WTC11 (cell line): Measurements from ENCODE around the gene HSPA1B. TPM values are rescaled to one million over a fixed set of nuclear protein-coding genes. Genes with fewer than 3 reads are reported as not detected.
"Not testable (repeated sequence)": the region's sequence is repeated elsewhere in the genome, so short reads cannot be mapped to it uniquely, and the experiment has no call there.

ENCODE experiments used
- ATAC-seq: fragments of 200-7000 bp; cut with Tn5 transposase; 2 replicates; pipeline ENCODE4 v1.10.0; 2021; ENCODE audit warnings: mild to moderate bottlenecking, moderate library complexity
- CTCF ChIA-PET: fragments of 300-600 bp; sonication (Branson Sonifier 250); formaldehyde crosslinking; loops from one replicate; lab custom pipeline; 2021; ENCODE audit warnings: antibody characterized with exemption; lab: Charles Lee
- POLR2A ChIA-PET: fragments of 350-600 bp; sonication (Branson Sonifier 250); formaldehyde crosslinking; loops from one replicate; lab custom pipeline; 2021; ENCODE audit warnings: antibody characterized with exemption; lab: Charles Lee
- DNase-seq: peaks from one replicate; pipeline ENCODE4 v3.0.0; 2021; ENCODE audit warnings: low spot score
- H3K27ac Mint-ChIP-seq: 2 replicates; pipeline ENCODE4 v1.8.0; 2021; ENCODE audit warnings: mixed read lengths
- H3K27me3 Mint-ChIP-seq: 2 replicates; pipeline ENCODE4 v1.8.0; 2021; ENCODE audit warnings: low read depth, mild to moderate bottlenecking, moderate library complexity, mixed read lengths
- H3K36me3 Mint-ChIP-seq: 2 replicates; pipeline ENCODE4 v1.8.0; 2021; ENCODE audit warnings: mixed read lengths
- H3K4me1 Mint-ChIP-seq: 2 replicates; pipeline ENCODE4 v1.8.0; 2022; ENCODE audit warnings: mixed read lengths
- H3K4me3 Mint-ChIP-seq: 2 replicates; pipeline ENCODE4 v1.8.0; 2021; ENCODE audit warnings: mild to moderate bottlenecking, moderate library complexity, mixed read lengths
- H3K9me3 Mint-ChIP-seq: 2 replicates; pipeline ENCODE4 v1.8.0; 2021; ENCODE audit warnings: mixed read lengths
- CREM ChIP-seq: sonication (generic); formaldehyde crosslinking; IDR thresholded peaks from 2 replicates; pipeline ENCODE4 v1.8.1; 2022; ENCODE audit warnings: mild to moderate bottlenecking, missing genetic modification reagents, moderate library complexity
- ELF4 ChIP-seq: sonication (generic); formaldehyde crosslinking; IDR thresholded peaks from 2 replicates; pipeline ENCODE4 v1.8.1; 2022; ENCODE audit warnings: low read depth, mild to moderate bottlenecking, moderate library complexity, missing genetic modification reagents
- GABPB1 ChIP-seq: sonication (generic); formaldehyde crosslinking; IDR thresholded peaks from 2 replicates; pipeline ENCODE4 v1.8.1; 2023; ENCODE audit warnings: mild to moderate bottlenecking, missing genetic modification reagents
- MYBL2 ChIP-seq: sonication (generic); formaldehyde crosslinking; IDR thresholded peaks from 2 replicates; pipeline ENCODE4 v1.8.1; 2023; ENCODE audit warnings: mild to moderate bottlenecking, moderate library complexity, missing genetic modification reagents
- NFE2L1 ChIP-seq: sonication (generic); formaldehyde crosslinking; IDR thresholded peaks from 2 replicates; pipeline ENCODE4 v1.8.1; 2023; ENCODE audit warnings: missing genetic modification reagents
- RELA ChIP-seq: sonication (generic); formaldehyde crosslinking; IDR thresholded peaks from 2 replicates; pipeline ENCODE4 v1.8.1; 2022; ENCODE audit warnings: missing genetic modification reagents, mild to moderate bottlenecking, borderline replicate concordance
- ZNF121 ChIP-seq: sonication (generic); formaldehyde crosslinking; IDR thresholded peaks from 2 replicates; pipeline ENCODE4 v1.8.0; 2023; ENCODE audit warnings: missing genetic modification reagents
- ZNF219 ChIP-seq: sonication (generic); formaldehyde crosslinking; IDR thresholded peaks from 2 replicates; pipeline ENCODE4 v1.8.0; 2023; ENCODE audit warnings: missing genetic modification reagents, mild to moderate bottlenecking, borderline replicate concordance
- total RNA-seq: library from RNA; stranded (reverse); gene quantifications from 3 replicates; pipeline ENCODE4 v1.2.3, GENCODE V29; 2021
- TF ChIP-seq, protein P1 (sequence below): fragments of 250-450 bp; sonication (Bioruptor Pico); IDR thresholded peaks from 2 replicates; pipeline ENCODE4 v1.9.0; 2021; ENCODE audit warnings: mild to moderate bottlenecking
- TF ChIP-seq, protein P2 (sequence below): sonication (generic); formaldehyde crosslinking; IDR thresholded peaks from 2 replicates; pipeline ENCODE4 v1.8.0; 2022; ENCODE audit warnings: mild to moderate bottlenecking, missing genetic modification reagents
- TF ChIP-seq, protein P3 (sequence below): sonication (generic); formaldehyde crosslinking; conservative IDR thresholded peaks from 2 replicates; pipeline ENCODE4 v1.8.1; 2023; ENCODE audit warnings: mild to moderate bottlenecking, low read depth, missing genetic modification reagents, moderate library complexity
- TF ChIP-seq, protein P4 (sequence below): sonication (generic); formaldehyde crosslinking; IDR thresholded peaks from 2 replicates; pipeline ENCODE4 v1.8.1; 2022; ENCODE audit warnings: mild to moderate bottlenecking, missing genetic modification reagents, moderate library complexity, borderline replicate concordance

HSPA1B gene
- total RNA-seq, 1 experiment from 2014 or later = 75.3 TPM

DNA sequence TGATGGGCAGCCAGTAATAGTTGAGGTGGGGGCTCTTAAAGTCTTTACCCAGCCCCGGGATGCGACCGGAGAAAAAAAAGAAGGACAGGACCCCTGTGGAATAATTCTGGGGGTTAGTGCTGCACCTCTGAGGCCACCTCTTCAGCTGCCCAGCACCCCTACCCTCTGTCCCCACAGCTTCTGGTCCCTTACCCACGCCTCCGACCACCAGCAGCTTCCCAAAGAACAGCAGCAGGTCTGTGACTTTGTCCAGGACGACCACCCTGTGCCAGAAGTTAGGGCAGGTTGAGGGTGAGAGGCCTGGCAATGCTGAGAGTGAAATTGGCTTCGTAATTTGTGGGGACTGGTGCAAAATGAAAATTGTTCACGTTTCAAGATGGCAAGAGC is 37.3 kb downstream of the HSPA1B start:
- POLR2A ChIA-PET = no interaction called here

DNA sequence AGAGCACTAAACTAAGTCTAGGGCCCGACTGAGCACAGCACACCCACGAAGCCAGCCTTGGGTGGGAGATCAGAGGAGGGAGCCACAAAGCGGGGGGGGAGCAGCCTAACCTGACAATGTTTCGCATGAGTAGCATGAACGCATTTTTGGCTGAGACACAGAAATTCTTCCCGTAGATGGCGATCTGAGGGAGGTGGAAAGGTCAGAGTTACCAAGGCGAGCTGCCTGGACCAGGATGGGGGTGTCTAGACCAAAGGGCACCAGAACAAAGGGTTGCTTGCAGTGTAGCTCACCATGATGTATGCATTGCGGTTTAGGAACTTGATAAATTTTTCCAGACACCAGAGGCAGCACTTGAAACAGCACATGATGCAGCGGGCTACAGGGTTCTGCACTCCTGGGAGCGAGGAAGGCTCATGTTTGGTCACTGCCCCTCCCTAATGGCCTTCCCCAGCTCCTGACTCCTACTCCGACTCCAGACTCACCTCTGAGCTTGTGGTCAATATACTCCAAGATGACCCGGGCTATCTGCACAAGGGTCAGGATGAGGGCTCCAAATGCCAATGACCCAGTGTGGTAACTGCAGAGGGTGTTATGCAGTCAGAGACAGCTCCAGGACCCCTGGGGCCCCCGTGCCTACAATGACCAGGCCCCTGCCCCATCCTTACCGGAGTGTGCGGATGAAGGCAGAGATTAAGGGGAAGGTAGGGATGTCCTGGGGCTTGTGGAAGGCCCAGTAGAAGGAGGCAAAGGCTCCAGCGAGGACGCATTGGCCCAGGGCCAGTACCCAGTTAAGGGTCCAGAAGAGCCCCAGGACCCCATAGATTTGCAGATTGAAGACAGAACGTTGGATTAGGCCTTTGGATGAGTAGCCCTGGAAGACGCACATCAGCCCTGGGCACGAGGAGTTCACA is 37.9 kb downstream of the HSPA1B start:
- CTCF ChIA-PET = interaction anchor here (1.1 kb wide), 1 partner anchor 92 kb away, joined by 3 read pairs; no protein-coding TSS in a partner anchor
- TF ChIP-seq GABPB1 (CRISPR knock-in tag) = peak; percentile 76
- no peak for TF ChIP-seq ZNF219 (CRISPR knock-in tag)
- Mint-ChIP-seq H3K9me3 (no peaks in the 10 kb centered on the region), H3K27ac (peak overlapping the region; percentile 41; the same call in 1 of the 2 replicates), H3K4me1 (peaks cover 21% of the 10 kb centered on the region), H3K36me3 (no peaks in the 10 kb centered on the region), H3K4me3 (peak overlapping the region; percentile 97), H3K27me3 (peaks cover 2% of the 10 kb centered on the region; the same call in 1 of the 2 replicates)
- no peak for DNase-seq
- POLR2A ChIA-PET = no interaction called here
- no peak for ATAC-seq

More for the DNA sequence above, 37.3 kb downstream of the HSPA1B start:
- DNase-seq (no peak), ATAC-seq (no peak)
- Mint-ChIP-seq H3K36me3 (peaks cover 5% of the 10 kb centered on the region), H3K9me3 (no peaks in the 10 kb centered on the region), H3K4me3 (peak overlapping the region; percentile 97), H3K4me1 (peaks cover 19% of the 10 kb centered on the region), H3K27me3 (peaks cover 2% of the 10 kb centered on the region; the same call in 1 of the 2 replicates), H3K27ac (0 out of 2 replicates have a peak overlapping the region, but pooled peaks have one; percentile 17)
- no peak for TF ChIP-seq ELF4 (CRISPR knock-in tag)
- TF ChIP-seq, protein P1, sequence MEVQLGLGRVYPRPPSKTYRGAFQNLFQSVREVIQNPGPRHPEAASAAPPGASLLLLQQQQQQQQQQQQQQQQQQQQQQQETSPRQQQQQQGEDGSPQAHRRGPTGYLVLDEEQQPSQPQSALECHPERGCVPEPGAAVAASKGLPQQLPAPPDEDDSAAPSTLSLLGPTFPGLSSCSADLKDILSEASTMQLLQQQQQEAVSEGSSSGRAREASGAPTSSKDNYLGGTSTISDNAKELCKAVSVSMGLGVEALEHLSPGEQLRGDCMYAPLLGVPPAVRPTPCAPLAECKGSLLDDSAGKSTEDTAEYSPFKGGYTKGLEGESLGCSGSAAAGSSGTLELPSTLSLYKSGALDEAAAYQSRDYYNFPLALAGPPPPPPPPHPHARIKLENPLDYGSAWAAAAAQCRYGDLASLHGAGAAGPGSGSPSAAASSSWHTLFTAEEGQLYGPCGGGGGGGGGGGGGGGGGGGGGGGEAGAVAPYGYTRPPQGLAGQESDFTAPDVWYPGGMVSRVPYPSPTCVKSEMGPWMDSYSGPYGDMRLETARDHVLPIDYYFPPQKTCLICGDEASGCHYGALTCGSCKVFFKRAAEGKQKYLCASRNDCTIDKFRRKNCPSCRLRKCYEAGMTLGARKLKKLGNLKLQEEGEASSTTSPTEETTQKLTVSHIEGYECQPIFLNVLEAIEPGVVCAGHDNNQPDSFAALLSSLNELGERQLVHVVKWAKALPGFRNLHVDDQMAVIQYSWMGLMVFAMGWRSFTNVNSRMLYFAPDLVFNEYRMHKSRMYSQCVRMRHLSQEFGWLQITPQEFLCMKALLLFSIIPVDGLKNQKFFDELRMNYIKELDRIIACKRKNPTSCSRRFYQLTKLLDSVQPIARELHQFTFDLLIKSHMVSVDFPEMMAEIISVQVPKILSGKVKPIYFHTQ (CRISPR knock-in tag) = no peak
- TF ChIP-seq NFE2L1 (CRISPR knock-in tag) = no peak
- TF ChIP-seq, protein P2, sequence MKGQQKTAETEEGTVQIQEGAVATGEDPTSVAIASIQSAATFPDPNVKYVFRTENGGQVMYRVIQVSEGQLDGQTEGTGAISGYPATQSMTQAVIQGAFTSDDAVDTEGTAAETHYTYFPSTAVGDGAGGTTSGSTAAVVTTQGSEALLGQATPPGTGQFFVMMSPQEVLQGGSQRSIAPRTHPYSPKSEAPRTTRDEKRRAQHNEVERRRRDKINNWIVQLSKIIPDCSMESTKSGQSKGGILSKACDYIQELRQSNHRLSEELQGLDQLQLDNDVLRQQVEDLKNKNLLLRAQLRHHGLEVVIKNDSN (CRISPR knock-in tag) = no peak
- TF ChIP-seq, protein P3, sequence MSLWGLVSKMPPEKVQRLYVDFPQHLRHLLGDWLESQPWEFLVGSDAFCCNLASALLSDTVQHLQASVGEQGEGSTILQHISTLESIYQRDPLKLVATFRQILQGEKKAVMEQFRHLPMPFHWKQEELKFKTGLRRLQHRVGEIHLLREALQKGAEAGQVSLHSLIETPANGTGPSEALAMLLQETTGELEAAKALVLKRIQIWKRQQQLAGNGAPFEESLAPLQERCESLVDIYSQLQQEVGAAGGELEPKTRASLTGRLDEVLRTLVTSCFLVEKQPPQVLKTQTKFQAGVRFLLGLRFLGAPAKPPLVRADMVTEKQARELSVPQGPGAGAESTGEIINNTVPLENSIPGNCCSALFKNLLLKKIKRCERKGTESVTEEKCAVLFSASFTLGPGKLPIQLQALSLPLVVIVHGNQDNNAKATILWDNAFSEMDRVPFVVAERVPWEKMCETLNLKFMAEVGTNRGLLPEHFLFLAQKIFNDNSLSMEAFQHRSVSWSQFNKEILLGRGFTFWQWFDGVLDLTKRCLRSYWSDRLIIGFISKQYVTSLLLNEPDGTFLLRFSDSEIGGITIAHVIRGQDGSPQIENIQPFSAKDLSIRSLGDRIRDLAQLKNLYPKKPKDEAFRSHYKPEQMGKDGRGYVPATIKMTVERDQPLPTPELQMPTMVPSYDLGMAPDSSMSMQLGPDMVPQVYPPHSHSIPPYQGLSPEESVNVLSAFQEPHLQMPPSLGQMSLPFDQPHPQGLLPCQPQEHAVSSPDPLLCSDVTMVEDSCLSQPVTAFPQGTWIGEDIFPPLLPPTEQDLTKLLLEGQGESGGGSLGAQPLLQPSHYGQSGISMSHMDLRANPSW = no peak
- TF ChIP-seq CREM = no peak
- TF ChIP-seq ZNF121 (CRISPR knock-in tag) = no peak
- no peak for TF ChIP-seq RELA
- no peak for TF ChIP-seq MYBL2 (CRISPR knock-in tag)
- TF ChIP-seq, protein P4, sequence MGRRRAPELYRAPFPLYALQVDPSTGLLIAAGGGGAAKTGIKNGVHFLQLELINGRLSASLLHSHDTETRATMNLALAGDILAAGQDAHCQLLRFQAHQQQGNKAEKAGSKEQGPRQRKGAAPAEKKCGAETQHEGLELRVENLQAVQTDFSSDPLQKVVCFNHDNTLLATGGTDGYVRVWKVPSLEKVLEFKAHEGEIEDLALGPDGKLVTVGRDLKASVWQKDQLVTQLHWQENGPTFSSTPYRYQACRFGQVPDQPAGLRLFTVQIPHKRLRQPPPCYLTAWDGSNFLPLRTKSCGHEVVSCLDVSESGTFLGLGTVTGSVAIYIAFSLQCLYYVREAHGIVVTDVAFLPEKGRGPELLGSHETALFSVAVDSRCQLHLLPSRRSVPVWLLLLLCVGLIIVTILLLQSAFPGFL (CRISPR knock-in tag) = no peak
- CTCF ChIA-PET = no interaction called here

DNA sequence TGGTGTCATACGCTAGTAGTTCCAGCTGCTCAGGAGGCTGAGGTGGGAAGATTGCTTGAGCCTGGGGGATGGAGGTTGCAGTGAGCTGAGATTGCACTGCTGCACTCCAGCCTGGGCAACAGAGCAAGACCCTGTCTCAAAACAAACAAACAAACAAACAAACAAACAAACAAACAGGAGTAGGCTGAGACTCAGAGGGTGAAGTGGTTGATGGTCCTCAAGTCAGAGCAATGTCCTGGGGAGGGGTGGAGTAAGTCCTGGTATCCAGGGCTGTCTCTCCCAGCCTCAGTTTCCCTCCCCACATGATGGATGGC is 41.1 kb downstream of the HSPA1B start:
- POLR2A ChIA-PET, H3K4me3 Mint-ChIP-seq, H3K27ac Mint-ChIP-seq, H3K9me3 Mint-ChIP-seq: not testable (repeated sequence)
- TF ChIP-seq ZNF121 (CRISPR knock-in tag) = peak; percentile 73
- TF ChIP-seq, all 79 proteins: peak for 1; not testable (repeated sequence) for 78
- ATAC-seq, DNase-seq, H3K36me3 Mint-ChIP-seq, H3K27me3 Mint-ChIP-seq: not testable (repeated sequence)
- peaks cover 19% of the 10 kb centered on the region for H3K4me1 Mint-ChIP-seq
- CTCF ChIA-PET = interaction anchor here (1.0 to 1.2 kb wide), 2 partner anchors 84 to 99 kb away, joined by 3 to 6 read pairs; no protein-coding TSS in a partner anchor
